NCI-H1436 (cell line): ENCODE data around the gene PITPNM1.
"Not testable (repeated sequence)": the region's sequence is repeated elsewhere in the genome, so short reads cannot be mapped to it uniquely, and the experiment has no call there.

Experiments used
- DNase-seq: peaks from one replicate; lab custom pipeline; 2025; lab: John Stamatoyannopoulos, UW

The PITPNM1 gene

GRCh38 chr11:67489885-67490726 lies 15.1 kb downstream of the PITPNM1 start:
- no peak for DNase-seq

DNA sequence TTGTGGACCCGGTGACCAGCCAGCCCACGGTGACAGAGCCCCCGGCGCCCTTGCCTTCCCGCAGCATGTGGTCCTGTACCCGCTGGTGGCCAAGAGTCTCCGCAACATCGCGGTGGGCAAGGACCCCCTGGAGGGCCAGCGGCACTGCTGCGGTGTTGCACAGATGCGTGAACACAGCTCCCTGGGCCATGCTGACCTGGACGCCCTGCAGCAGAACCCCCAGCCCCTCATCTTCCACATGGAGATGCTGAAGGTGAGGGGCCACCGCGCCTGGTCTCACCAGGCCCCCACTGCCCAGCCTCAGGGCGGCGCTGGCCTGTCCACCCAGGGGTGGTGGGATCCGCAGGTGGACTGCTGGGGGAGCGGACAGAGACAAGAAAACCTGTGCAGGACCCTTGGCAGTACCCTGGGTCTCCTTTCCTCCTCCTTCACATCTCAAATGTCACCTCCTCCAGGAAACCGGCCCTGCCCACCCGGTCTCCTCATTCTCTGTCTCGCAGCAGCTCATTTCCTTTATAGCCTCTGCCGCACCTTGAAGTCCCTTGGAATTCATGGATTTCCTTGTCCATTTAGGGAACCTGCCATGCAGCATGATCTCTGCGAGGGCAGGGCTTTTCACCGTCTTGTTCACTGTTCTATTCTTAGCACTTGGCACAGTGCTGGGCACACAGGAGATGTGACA lies 15.8 kb downstream of the PITPNM1 start:
- DNase-seq = no peak

- DNase-seq = no peak
Measured at GRCh38 chr11:67486481-67487195, 18.5 kb downstream of the PITPNM1 start.

- DNase-seq = not testable (repeated sequence)
Measured at GRCh38 chr11:67485873-67486361, 19.2 kb downstream of the PITPNM1 start.

DNA sequence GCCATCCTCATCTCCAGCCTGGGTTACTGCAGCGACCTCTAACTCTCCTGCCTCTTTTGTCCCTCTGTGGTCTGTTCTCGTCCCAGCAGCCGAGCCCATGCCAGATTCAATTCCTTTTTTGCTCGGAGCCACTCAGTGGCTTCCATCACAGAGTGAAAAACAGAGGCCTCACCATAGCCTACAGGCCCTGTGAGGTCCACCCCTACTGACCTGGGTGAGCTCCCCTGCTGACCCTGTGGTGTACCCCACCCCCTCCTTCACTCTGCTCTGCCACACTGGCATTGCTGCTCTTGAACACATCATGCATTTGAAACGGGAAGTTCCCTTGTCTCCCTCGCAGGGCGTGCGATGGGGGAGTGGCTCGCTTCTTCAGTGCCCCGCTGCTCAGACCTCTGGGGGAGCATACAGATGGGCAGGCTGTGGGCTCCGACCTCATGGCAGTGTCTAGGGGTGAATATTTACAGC lies 20.3 kb downstream of the PITPNM1 start:
- no peak for DNase-seq

GRCh38 chr11:67483831-67484665 lies 21.1 kb downstream of the PITPNM1 start:
- DNase-seq = no peak

DNA sequence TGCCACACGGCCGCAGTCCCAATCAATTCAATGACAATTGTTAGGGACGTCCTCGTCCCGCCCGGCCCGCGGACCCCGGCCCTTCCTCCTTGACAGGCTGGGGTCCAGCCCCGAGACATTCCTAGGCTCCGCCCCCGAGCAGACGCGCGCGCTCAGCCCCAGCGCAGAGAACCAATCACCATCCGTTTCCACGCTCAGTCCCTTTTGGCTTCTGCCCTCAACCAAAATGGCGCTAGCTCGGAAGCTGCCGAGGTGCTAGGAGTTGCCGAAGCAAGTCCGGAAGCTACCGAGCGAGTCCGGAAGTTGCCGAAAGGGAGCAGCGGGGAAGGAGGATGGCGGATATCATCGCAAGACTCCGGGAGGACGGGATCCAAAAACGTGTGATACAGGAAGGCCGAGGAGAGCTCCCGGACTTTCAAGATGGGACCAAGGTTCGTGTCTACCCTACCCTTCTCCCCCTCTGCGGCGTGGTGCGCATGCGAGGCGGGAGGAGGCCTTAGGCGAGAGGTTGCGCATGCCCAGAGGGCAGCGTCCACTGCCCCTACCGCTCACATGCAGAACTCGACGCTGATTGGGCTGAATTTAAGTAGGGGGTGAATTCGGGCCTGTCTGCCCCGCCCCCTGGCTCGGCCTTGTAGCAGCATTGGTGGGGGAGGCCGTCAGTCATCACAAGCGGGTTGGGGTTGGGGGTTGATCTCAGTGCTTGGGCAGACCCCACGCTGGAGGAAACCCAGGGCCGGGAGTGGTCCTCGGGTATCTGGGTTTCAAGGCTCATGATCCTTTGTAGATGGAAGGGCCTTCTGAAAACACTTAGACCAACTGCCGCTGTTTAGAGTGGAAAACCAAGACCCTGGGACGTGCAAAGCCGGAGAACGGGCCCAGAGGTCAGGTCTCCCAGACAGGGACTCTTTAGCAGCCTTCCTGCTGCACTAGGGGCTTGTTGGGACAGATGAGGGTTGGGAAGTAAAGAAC lies 22.1 kb downstream of the PITPNM1 start, which contains the start of gene AIP:
Gene AIP (plus strand): TSS at position 200 of the 972 bp plus-strand sequence. CDS start 133 bp downstream, at position 333.
- DNase-seq = peak; percentile 97

- DNase-seq = no peak
Measured at GRCh38 chr11:67482275-67482826, 22.8 kb downstream of the PITPNM1 start.

- DNase-seq = not testable (repeated sequence)
Measured at GRCh38 chr11:67477344-67478050, 27.7 kb downstream of the PITPNM1 start.

- not testable (repeated sequence) for DNase-seq
Measured at GRCh38 chr11:67476692-67477091, 28.5 kb downstream of the PITPNM1 start.

DNA sequence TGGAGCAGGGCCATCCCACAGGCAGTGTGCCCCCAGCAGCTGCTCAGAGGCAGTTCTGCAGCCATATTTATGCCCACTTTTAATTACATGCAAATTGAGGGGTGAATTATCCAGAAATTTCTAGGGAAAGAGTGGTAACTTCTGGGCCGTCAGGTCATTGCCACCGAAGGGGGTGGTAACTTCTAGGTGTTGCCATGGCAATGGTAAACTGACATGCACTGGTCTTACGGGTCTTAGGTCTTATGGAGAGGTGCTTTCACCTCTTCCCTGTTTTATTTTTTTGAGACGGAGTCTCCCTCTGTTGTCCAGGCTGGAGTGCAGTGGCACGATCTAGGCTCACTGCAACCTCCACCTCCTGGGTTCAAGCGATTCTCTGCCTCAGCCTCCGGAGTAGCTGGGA lies 32.3 kb downstream of the PITPNM1 start:
- no peak for DNase-seq

- no peak for DNase-seq
Measured at GRCh38 chr11:67470337-67471002, 34.7 kb downstream of the PITPNM1 start.

GRCh38 chr11:67469508-67469811 lies 35.7 kb downstream of the PITPNM1 start:
- DNase-seq = no peak

DNA sequence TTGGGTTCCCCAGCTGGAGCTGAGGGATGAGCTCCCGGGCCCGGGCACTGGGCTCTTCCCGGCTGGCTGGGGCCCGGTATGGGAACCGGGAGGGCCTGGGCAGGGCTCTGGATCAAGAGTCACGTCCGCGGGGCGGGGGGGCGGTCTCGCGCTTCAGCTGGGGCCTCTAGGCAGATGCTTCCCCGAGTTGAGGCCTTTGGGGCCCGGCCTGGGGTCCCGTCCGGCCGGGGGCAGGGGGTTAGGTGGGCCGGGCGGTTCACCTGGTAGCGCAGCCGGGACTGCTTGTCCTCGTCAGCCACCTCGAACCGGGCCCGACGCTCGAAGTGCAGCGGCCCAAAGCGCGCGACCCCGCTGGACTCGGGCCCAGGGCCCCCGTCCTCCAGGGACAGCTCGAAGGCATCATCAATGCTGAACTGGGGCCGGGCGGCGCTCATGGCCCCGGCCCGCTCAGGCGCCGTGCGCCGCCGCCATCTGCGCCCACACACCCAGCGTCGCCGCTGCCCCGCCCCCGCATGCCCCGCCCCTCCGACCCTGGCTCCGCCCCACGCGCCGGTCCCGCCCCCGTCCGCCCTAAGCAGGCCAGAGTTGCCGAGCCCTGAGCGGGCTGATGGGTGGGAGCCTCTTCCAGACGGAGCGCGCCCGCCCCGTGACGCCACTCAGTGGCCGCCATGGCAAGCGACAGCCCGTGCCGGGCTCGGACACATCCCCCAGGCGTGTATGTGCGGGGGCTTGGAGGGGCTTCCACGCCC lies 36.2 kb downstream of the PITPNM1 start, which contains the start of gene TMEM134:
Gene TMEM134 (minus strand): TSS at position 493 of the 749 bp plus-strand sequence. CDS start 59 bp downstream, at position 434.
- peak; percentile 92 for DNase-seq

DNA sequence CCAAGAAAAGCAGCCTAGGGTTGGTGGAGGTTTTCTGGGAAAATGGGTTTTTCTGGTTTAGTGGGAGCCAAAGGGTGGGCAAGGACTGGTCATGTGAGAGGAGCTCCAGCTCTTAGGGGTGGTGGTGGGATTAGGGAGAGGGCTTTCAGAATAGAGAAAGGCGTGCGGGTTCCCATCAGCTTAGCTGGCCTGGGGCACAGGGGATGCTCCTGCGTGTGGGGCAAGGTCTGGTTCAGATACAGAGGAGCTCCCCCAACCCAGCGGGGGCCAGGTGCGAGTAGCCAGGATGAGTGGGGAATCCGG lies 36.8 kb downstream of the PITPNM1 start:
- no peak for DNase-seq

DNA sequence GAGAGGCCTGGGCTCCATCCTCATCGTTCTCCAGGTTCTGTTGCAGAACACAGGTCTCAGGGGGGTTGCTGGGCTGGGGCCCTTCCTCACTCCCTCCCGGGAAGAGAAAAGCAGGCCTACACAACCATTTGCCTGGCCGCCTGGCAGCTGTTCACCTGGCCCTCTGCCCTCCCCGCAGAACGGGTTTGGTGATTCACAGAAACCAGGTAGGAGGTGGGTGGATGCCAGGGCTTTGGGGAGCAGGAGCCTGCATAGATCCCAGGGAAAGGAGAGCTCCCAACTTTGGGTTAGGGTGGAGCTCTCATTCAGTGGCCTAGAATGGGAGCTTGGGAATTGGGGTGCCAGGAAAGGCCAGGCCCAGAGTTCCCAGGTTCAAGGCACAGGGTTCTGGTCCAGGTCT lies 37.1 kb downstream of the PITPNM1 start:
- no peak for DNase-seq

DNA sequence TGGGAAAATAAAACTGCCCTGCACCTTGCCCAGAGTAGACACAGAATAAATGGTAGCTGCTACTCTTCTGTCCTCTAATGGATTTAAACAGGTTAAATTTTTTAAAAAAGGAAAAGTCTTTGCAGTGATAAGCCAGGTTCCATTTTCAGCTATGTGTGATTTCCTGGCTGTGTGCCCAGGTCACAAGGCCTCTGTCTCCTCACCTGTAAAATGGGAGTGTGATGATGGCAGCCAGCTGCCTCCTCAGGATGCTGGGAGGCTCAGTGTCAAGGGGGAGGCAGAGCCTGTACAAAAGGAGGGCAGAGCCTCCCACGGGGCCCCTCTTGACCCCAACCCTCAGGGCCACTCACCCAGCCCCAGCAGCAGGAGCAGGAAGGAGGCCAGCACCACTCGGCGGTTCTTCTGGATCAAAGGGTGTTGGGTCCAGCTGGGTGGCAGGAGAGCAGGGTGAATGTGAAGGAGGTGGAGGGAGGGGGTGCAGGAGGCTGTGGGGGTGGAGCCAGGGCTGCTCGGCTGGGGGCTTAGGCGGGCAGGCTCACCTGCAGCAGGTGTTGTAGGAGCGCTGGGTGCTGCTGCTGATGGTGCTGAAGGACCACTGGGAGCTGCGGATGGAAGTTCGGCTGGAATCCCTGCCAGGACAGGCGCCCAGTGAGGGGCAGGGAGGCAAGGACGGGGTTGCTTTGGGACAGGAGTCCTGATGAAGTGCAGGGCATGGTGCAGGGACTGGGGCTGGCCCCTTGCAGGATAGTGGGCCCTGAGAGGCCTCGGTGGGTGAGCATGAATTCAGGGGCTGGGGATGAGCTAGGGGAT lies 38.0 kb downstream of the PITPNM1 start:
- DNase-seq = no peak
